ENCODE data around the gene ASB5.

DNA sequence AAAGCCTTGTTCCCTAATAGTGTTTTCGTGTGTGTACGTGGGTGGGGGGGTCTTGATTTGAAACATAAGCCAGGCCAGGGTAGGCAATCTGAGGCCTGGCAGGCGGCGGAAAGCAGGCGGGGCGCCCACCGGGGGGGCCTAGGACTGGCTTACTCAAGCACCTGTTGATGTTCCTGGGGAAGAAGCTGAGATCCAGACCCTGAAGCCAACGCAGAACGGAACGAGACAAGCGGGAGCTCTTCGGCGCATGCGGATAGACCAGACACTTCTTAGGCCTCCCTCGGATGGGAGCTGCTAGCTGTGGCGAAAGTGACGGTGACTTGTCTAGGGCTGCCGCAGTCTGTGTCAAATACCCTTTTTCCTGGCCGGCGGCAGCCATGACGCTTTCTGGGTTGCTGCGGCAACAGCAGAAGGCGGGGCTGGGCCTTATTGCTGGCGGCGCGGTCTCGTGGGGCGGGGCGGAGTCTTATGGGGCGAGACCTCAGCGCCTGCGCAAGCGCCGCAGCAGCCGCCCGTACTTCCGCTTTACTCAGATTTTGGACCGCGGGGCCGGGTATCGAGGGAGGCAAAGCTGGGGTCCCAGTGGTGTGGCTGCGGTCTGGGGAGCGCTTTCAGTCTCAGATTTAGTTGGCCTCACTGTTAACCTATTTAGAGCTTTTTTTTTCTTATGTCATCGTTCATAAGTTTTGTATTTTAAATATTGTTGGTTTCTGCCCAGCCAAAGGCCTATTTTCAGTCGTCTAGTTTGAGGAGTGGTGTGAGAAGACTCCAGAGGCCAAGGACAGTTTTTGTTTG is 73.6 kb downstream of the ASB5 start, which contains the start of gene SPATA4:
- TF ChIP-seq, protein P1, sequence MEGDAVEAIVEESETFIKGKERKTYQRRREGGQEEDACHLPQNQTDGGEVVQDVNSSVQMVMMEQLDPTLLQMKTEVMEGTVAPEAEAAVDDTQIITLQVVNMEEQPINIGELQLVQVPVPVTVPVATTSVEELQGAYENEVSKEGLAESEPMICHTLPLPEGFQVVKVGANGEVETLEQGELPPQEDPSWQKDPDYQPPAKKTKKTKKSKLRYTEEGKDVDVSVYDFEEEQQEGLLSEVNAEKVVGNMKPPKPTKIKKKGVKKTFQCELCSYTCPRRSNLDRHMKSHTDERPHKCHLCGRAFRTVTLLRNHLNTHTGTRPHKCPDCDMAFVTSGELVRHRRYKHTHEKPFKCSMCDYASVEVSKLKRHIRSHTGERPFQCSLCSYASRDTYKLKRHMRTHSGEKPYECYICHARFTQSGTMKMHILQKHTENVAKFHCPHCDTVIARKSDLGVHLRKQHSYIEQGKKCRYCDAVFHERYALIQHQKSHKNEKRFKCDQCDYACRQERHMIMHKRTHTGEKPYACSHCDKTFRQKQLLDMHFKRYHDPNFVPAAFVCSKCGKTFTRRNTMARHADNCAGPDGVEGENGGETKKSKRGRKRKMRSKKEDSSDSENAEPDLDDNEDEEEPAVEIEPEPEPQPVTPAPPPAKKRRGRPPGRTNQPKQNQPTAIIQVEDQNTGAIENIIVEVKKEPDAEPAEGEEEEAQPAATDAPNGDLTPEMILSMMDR (IDR thresholded peaks at IDR 0.05): no peak
- TF ChIP-seq EZH2 (IDR thresholded peaks at IDR 0.05): no peak
